Hematopoietic multipotent progenitor cell (in vitro differentiated cells): ENCODE data around the gene CCDC188. TPM values are rescaled to one million over a fixed set of nuclear protein-coding genes. Genes with fewer than 3 reads are reported as not detected.

Source experiments
- DNase-seq, 3 donors: peaks; one replicate each; pipeline ENCODE4 v3.0.0-alpha.2; 2011 to 2015; ENCODE audit warnings: low read depth in 2 of 3, low spot score in 2 of 3
- total RNA-seq: library from RNA; depleted of rRNA; stranded (reverse); fragments of >200 nt; gene quantifications from one replicate; pipeline ENCODE4 v1.2.3, GENCODE V29; 2012

The CCDC188 gene
- total RNA-seq, 1 donor, result 1.6 TPM

GRCh38 chr22:20186183-20186870 lies 35.5 kb upstream of the CCDC188 start:
- no peak for DNase-seq

- no peak for DNase-seq
Observed at GRCh38 chr22:20185750-20186149, 34.9 kb upstream of the CCDC188 start.

GRCh38 chr22:20184501-20185165 lies 33.8 kb upstream of the CCDC188 start:
- no peak for DNase-seq

- no peak for DNase-seq
Observed at GRCh38 chr22:20183823-20184222, 33.0 kb upstream of the CCDC188 start.

- DNase-seq, result no peak
Observed at GRCh38 chr22:20183101-20183500, 32.2 kb upstream of the CCDC188 start.

GRCh38 chr22:20182365-20182764 lies 31.5 kb upstream of the CCDC188 start:
- no peak for DNase-seq

GRCh38 chr22:20181884-20182236 lies 31.0 kb upstream of the CCDC188 start:
- DNase-seq, result no peak

GRCh38 chr22:20181194-20181883 lies 30.5 kb upstream of the CCDC188 start:
- DNase-seq, result no peak

- DNase-seq, result no peak
Observed at GRCh38 chr22:20180640-20181039, 29.8 kb upstream of the CCDC188 start.

- DNase-seq, result no peak
Observed at GRCh38 chr22:20180245-20180630, 29.4 kb upstream of the CCDC188 start.

GRCh38 chr22:20179455-20180244 lies 28.8 kb upstream of the CCDC188 start:
- DNase-seq, result no peak

GRCh38 chr22:20178915-20179227 lies 28.0 kb upstream of the CCDC188 start:
- no peak for DNase-seq

GRCh38 chr22:20178075-20178914 lies 27.4 kb upstream of the CCDC188 start:
- no peak for DNase-seq

- DNase-seq, result no peak
Observed at GRCh38 chr22:20177217-20177911, 26.5 kb upstream of the CCDC188 start.

- DNase-seq, result no peak
Observed at GRCh38 chr22:20176421-20177085, 25.7 kb upstream of the CCDC188 start.

- DNase-seq, result no peak
Observed at GRCh38 chr22:20175597-20175900, 24.7 kb upstream of the CCDC188 start.

GRCh38 chr22:20174785-20175596 lies 24.1 kb upstream of the CCDC188 start:
- no peak for DNase-seq

- DNase-seq, result no peak
Observed at GRCh38 chr22:20173772-20174171, 22.9 kb upstream of the CCDC188 start.

- no peak for DNase-seq
Observed at GRCh38 chr22:20173246-20173645, 22.4 kb upstream of the CCDC188 start.
